GM21786 (cell line): ENCODE data around the gene RELCH.
"Not testable (repeated sequence)": the region's sequence is repeated elsewhere in the genome, so short reads cannot be mapped to it uniquely, and the experiment has no call there.

Experiments used
- ATAC-seq: cut with Tn5 transposase; IDR thresholded peaks from one replicate; pipeline ENCODE4 v1.9.1; 2021; ENCODE audit not compliant: unreplicated experiment

Gene RELCH

GRCh38 chr18:62186774-62187542 lies at the start of gene RELCH, which contains the start of gene PIGN:
TSS of gene RELCH (plus strand) at chr18:62187255. CDS start at chr18:62187506, 251 bp downstream.
TSS of gene PIGN (minus strand) at chr18:62187056. CDS start at chr18:62161353, 25,703 bp downstream.
- ATAC-seq, result peak; percentile 92

GRCh38 chr18:62138461-62139235 lies 48.4 kb upstream of the RELCH start:
- ATAC-seq, result no peak

DNA sequence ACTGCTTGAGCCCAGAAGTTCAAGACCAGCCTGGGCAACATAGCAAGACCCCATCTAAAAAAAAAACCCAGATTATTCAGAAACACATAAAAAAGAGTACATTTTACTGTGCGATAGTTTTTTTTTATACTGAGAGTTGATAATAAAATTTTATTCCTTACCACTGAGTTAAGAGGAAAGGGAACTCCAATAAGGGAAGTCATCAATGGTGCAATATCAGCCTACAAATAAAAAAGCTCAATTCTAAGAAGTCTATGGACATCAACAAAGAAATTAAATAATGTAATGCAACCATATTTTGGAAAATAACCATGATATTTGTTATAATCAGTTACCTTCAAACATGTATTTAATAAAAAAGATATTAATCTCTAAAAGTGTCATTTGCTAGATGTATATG lies 46.8 kb upstream of the RELCH start:
- no peak for ATAC-seq

DNA sequence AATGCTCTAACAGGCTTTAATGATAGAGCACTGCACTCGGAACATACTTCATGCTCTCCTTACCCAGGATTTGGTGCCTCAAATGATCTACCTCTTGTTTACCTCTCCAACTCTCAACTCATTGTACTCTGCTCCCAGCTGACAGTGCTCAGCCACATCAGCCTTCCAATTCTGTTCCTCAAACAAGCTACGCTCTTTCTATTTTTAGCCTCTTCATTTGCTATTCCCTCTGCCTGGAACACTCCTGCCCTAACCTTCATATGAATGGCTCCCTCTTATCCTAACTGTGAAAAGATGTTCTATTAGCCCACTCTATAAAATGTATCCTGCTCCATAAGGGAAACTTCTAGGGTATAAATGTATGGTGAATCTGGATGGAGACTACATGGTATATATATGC lies 42.7 kb upstream of the RELCH start:
- ATAC-seq, result no peak

- no peak for ATAC-seq
Observed at GRCh38 chr18:62151068-62151771, 35.8 kb upstream of the RELCH start.

- no peak for ATAC-seq
Observed at GRCh38 chr18:62152844-62153243, 34.2 kb upstream of the RELCH start.

GRCh38 chr18:62157843-62158242 lies 29.2 kb upstream of the RELCH start:
- no peak for ATAC-seq

- no peak for ATAC-seq
Observed at GRCh38 chr18:62164310-62164709, 22.7 kb upstream of the RELCH start.

DNA sequence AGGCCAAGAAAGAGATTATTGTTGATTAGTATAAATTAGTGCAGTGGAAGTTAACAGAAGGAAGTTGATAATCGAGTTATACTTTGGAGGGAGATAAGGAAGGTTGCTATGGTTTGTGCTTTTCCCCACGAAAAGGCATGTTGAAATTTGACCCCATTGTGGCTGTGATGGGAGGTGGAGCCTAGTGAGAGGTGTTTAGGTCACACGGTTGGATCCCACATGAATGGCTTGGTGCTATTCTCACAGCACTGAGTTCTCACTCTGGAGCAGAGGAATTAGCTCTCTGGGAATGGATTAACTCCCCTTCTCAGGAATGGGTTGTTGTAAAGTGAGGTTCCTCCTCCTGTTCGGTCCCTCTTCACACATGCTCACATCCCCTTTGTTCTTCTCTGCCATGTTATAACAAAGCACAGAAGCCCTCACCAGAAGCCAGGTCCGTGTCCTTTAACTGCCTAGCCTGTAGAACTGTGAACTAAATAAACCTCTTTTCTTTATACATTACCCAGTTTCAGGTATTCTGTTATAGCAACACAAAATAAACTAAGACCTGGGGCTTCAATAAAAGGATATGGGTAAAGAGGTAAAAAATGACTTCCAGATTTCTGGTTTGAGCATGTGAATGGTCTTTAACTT lies 22.1 kb upstream of the RELCH start:
- ATAC-seq, result no peak

- no peak for ATAC-seq
Observed at GRCh38 chr18:62165583-62165982, 21.5 kb upstream of the RELCH start.

DNA sequence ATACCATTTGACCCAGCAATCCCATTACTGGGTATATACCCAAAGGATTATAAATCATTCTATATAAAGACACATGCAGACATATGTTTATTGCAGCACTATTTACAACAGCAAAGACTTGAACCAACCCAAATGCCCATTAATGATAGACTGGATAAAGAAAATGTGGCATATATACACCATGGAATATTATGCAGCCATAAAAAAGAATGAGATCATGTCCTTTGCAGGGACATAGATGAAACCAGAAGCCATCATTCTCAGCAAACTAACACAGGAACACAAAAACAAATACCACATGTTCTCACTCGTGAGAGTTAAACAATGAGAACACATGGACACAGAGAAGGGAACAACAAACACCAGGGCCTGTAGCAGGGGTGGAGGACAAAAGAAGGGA lies 20.5 kb upstream of the RELCH start:
- ATAC-seq, result not testable (repeated sequence)

GRCh38 chr18:62170857-62171256 lies 16.2 kb upstream of the RELCH start:
- ATAC-seq, result no peak

DNA sequence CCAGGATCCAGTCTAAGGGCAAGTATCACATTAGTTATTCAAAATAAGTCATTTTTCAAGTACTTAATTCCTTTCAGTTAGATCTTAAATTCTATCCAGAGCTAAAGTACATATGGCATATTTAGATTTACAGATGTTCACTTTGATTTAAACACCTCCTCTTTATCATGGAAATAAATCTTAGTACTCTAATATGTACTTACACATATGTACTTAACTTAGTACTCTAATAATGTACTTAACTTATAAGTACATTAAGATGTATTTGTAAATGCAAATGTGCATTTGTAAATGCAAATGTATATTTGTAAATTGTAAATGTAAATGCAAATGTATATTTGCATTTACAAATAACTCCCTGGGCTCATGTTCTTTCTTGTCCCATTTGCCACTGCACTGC lies 14.8 kb upstream of the RELCH start:
- no peak for ATAC-seq

GRCh38 chr18:62175521-62175920 lies 11.5 kb upstream of the RELCH start:
- no peak for ATAC-seq

DNA sequence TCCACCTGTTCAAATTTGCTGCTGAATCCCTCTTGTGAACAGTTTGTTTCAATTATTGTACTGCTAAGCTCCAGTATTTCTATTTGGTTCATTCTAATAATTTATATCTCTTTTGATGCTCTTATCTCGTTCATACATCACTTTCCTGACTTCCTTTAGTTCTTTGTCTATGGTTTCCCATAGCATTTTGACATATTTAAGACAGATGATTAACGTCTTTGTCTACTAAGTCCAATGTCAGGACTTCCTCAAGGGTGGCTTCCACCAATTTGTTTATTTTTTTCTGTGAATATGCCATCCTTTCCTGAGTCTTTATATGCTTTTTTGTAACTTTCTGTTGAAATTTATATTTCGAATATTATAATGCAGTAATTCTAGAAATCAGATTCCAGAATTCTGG lies 9.8 kb upstream of the RELCH start:
- no peak for ATAC-seq

GRCh38 chr18:62179213-62179612 lies 7.8 kb upstream of the RELCH start:
- no peak for ATAC-seq

GRCh38 chr18:62182220-62182619 lies 4.8 kb upstream of the RELCH start:
- no peak for ATAC-seq

- no peak for ATAC-seq
Observed at GRCh38 chr18:62183578-62184195, 3.4 kb upstream of the RELCH start.

- peak; percentile 2 for ATAC-seq
Observed at GRCh38 chr18:62186499-62186773, 619 bp upstream of the RELCH start.

- no peak for ATAC-seq
Observed at GRCh38 chr18:62187543-62188510, 772 bp downstream of the RELCH start.
